GM23248 (cell line): Measurements from ENCODE around the gene TLK1. TPM values are rescaled to one million over a fixed set of nuclear protein-coding genes. Genes with fewer than 3 reads are reported as not detected.

Experiments used
- DNase-seq: peaks from one replicate; pipeline ENCODE4 v3.0.0-alpha.2; 2015
- H2AFZ ChIP-seq: fragments of 200-600 bp; sonication (generic); 2 replicates; pipeline ENCODE4 v1.6.1; 2016; ENCODE audit warnings: antibody characterized with exemption
- H3F3A ChIP-seq: fragments of 200-600 bp; sonication (generic); 2 replicates; pipeline ENCODE4 v1.6.1; 2016; ENCODE audit warnings: mild to moderate bottlenecking, antibody characterized with exemption, mixed run types; ENCODE audit not compliant: insufficient read depth
- H3K27ac ChIP-seq: fragments of 200-600 bp; sonication (generic); 2 replicates; pipeline ENCODE4 v1.5.1; 2016; ENCODE audit warnings: mild to moderate bottlenecking
- H3K27me3 ChIP-seq: fragments of 200-600 bp; sonication (generic); replicated peaks from 2 replicates; pipeline ENCODE4 v1.6.1; 2016; ENCODE audit warnings: mild to moderate bottlenecking; ENCODE audit not compliant: insufficient read depth
- H3K36me3 ChIP-seq: fragments of 200-600 bp; sonication (generic); 2 replicates; pipeline ENCODE4 v1.6.1; 2016; ENCODE audit warnings: low read depth, mild to moderate bottlenecking
- H3K4me1 ChIP-seq: fragments of 200-600 bp; sonication (generic); 2 replicates; pipeline ENCODE4 v1.6.1; 2016; ENCODE audit warnings: mild to moderate bottlenecking; ENCODE audit not compliant: insufficient read depth
- H3K4me2 ChIP-seq: fragments of 200-600 bp; sonication (generic); one replicate; pipeline ENCODE4 v1.6.1; 2016; ENCODE audit warnings: mild to moderate bottlenecking; ENCODE audit not compliant: unreplicated experiment
- H3K4me3 ChIP-seq: fragments of 200-600 bp; sonication (generic); 2 replicates; pipeline ENCODE4 v1.5.1; 2016; ENCODE audit warnings: mild to moderate bottlenecking
- H3K79me2 ChIP-seq: fragments of 200-600 bp; sonication (generic); 2 replicates; pipeline ENCODE4 v1.6.1; 2016; ENCODE audit warnings: mild to moderate bottlenecking; ENCODE audit not compliant: insufficient read depth
- H3K9ac ChIP-seq: fragments of 200-600 bp; sonication (generic); 2 replicates; pipeline ENCODE4 v1.6.1; 2016; ENCODE audit warnings: mild to moderate bottlenecking
- H3K9me2 ChIP-seq: fragments of 200-600 bp; sonication (generic); 2 replicates; pipeline ENCODE4 v1.6.1; 2016; ENCODE audit warnings: mixed run types, mild to moderate bottlenecking, moderate library complexity; ENCODE audit not compliant: insufficient read depth
- H3K9me3 ChIP-seq: fragments of 200-600 bp; sonication (generic); one replicate; pipeline ENCODE4 v1.6.1; 2017; ENCODE audit warnings: low read depth
- H4K20me1 ChIP-seq: fragments of 200-600 bp; sonication (generic); 2 replicates; pipeline ENCODE4 v1.6.0; 2016; ENCODE audit not compliant: insufficient read depth
- EZH2 ChIP-seq: fragments of 200-600 bp; sonication (generic); IDR thresholded peaks from 2 replicates; pipeline ENCODE4 v1.6.1; 2018; ENCODE audit warnings: antibody characterized with exemption, mild to moderate bottlenecking; ENCODE audit not compliant: insufficient read depth, poor library complexity, severe bottlenecking
- EZH2phosphoT487 ChIP-seq: fragments of 200-600 bp; sonication (generic); IDR thresholded peaks from 2 replicates; pipeline ENCODE4 v1.6.1; 2018; ENCODE audit warnings: antibody characterized with exemption, moderate library complexity, mild to moderate bottlenecking, low read depth; ENCODE audit not compliant: insufficient read depth
- WGBS, 2 experiments: methylation state at CpG; one replicate each; pipeline ENCODE4 v1.1.6; 2015 to 2017; ENCODE audit warnings: low lambda C conversion rate in 2 of 2, low coverage in 1 of 2; ENCODE audit errors: missing lambda C conversion rate in 2 of 2; 5-methylcytosine and 5-hydroxymethylcytosine counted together
- in situ Hi-C: fragments of 300-500 bp; cut with MboI; formaldehyde crosslinking; loops from 2 replicates; pipeline ENCODE4 v1.15.0; 2020
- polyA plus RNA-seq: library from polyadenylated mRNA; unstranded; fragments of >200 nt; fragmentation: Nextera tagmentation; extraction: Ambion mirVana; gene quantifications from 2 replicates; pipeline ENCODE4 v1.2.1, GENCODE V29; 2016
- total RNA-seq: library from RNA; depleted of rRNA; stranded (reverse); fragments of >200 nt; shearing (Covaris generic); gene quantifications from 2 replicates; pipeline ENCODE4 v1.2.3, GENCODE V29; 2014

Gene TLK1
- total and polyA plus RNA-seq, 2 experiments from 2014 or later, result 9.6 to 25.6 TPM

DNA sequence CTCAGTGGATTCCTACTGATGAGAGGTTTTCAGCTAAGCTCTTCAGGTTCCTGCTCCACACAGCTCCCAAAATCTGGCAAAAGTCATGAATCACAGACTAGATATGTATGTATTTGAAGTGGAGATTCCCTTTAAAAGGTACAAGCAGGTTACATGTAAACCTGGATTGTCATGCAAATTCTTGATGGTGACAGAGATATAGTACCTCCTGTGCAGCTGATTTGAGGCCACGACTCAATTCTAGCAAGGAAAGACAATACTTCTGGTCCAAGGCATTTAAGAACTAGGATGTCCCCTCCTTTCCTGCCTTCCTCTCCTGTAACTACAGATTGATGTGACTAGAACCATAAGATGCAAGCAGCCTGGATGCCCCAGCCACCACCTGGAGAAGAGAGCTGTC, 176.6 kb downstream of the TLK1 start:
- no peak overlapping the region for H3K9ac ChIP-seq
- H3K36me3 ChIP-seq, result no peaks in the 10 kb centered on the region
- no peaks in the 10 kb centered on the region for H3F3A ChIP-seq
- H3K9me2 ChIP-seq, result no peaks in the 10 kb centered on the region
- no peaks in the 10 kb centered on the region for H3K27me3 ChIP-seq
- in situ Hi-C loops, result no loop called here
- no peaks in the 10 kb centered on the region for H3K79me2 ChIP-seq
- H3K4me2 ChIP-seq, result no peak overlapping the region
- 97 to 100% methylated on average over 1 of the region's 1 CpG for WGBS, 2 experiments
- no peak overlapping the region for H2AFZ ChIP-seq
- H3K9me3 ChIP-seq, result no peaks in the 10 kb centered on the region
- H3K4me3 ChIP-seq, result no peak overlapping the region
- TF ChIP-seq EZH2, result no peak
- TF ChIP-seq EZH2phosphoT487, result no peak
- no peak overlapping the region for H3K27ac ChIP-seq
- no peak for DNase-seq
- no peaks in the 10 kb centered on the region for H4K20me1 ChIP-seq
- H3K4me1 ChIP-seq, result no peaks in the 10 kb centered on the region

DNA sequence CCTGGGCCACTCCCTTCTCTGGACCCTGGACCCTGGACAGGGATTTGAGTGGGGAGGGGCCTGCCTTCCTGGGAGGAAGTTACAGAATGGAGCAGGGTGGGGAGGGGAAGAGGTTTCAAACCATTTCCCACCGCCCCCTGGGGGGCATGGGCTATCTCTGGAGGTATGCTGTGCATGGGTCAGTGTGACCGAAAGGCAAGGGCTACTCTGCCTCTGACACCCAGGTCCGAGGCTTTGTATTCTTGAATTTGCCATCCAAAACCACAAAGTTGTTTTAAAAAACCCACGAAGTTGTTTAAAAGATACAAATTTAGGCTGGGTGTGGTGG, 184.8 kb downstream of the TLK1 start:
- DNase-seq, result no peak
- no peaks in the 10 kb centered on the region for H3K27me3 ChIP-seq
- H3K4me2 ChIP-seq, result no peak overlapping the region
- in situ Hi-C loops, result no loop called here
- no peak overlapping the region for H2AFZ ChIP-seq
- peaks cover 10% of the 10 kb centered on the region for H3F3A ChIP-seq
- H3K4me3 ChIP-seq, result no peak overlapping the region
- no peaks in the 10 kb centered on the region for H3K36me3 ChIP-seq
- no peaks in the 10 kb centered on the region for H4K20me1 ChIP-seq
- no peak overlapping the region for H3K27ac ChIP-seq
- 81 to 85% methylated on average over 3 to 4 of the region's 4 CpGs for WGBS, 2 experiments
- no peaks in the 10 kb centered on the region for H3K9me2 ChIP-seq
- no peaks in the 10 kb centered on the region for H3K79me2 ChIP-seq
- H3K9me3 ChIP-seq, result no peaks in the 10 kb centered on the region
- TF ChIP-seq EZH2phosphoT487 (no peak), EZH2 (no peak)
- no peaks in the 10 kb centered on the region for H3K4me1 ChIP-seq
- H3K9ac ChIP-seq, result no peak overlapping the region

DNA sequence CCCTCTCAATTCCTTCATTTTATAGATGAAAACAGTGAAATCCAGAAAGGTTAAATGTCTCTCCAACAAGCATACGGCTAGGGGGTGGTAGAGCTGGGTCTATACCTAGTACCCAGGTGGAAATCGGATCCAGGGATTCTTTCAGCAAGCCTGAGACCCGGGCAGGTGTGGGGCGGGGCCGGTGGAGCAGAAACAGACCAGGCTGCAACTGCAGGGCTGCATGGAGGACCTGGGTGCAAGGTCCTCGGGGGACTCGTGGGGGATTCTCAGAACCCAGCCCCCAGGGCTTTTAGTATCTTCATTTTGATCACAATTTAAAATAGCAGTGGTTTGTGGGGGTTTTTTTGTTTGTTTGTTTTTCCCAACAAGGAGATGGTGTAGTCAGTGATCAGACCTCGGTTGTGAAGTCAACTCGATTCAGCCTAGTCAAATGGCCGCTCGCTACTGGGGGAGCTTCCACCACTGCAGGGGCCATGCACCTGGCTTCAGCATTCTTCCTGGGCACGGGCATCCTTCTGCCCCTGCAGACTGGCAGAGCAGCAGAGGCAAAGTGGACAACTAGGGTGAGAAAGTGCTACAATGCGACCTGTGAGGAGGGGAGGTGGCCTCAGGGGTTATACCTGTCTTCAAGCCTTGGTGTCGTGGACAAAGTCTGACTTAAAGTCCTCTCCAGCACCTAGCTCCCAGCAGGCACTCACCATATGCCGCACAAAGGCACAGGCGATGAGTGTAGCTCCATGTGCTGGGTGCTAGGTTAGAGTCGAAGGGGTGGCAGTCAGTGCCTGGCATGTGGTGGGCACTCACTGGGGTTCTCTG, 185.4 kb downstream of the TLK1 start:
- in situ Hi-C loops, result no loop called here
- Histone ChIP-seq H4K20me1 (no peaks in the 10 kb centered on the region), H3F3A (peaks cover 16% of the 10 kb centered on the region), H3K4me1 (no peaks in the 10 kb centered on the region), H3K4me2 (no peak overlapping the region), H3K27ac (no peak overlapping the region), H3K9me3 (no peaks in the 10 kb centered on the region), H3K9ac (no peak overlapping the region), H2AFZ (no peak overlapping the region), H3K4me3 (no peak overlapping the region), H3K9me2 (no peaks in the 10 kb centered on the region), H3K36me3 (no peaks in the 10 kb centered on the region), H3K27me3 (no peaks in the 10 kb centered on the region), H3K79me2 (no peaks in the 10 kb centered on the region)
- TF ChIP-seq EZH2, result no peak
- no peak for TF ChIP-seq EZH2phosphoT487
- 90 to 91% methylated on average over 17 of the region's 17 CpGs for WGBS, 2 experiments
- no peak for DNase-seq

DNA sequence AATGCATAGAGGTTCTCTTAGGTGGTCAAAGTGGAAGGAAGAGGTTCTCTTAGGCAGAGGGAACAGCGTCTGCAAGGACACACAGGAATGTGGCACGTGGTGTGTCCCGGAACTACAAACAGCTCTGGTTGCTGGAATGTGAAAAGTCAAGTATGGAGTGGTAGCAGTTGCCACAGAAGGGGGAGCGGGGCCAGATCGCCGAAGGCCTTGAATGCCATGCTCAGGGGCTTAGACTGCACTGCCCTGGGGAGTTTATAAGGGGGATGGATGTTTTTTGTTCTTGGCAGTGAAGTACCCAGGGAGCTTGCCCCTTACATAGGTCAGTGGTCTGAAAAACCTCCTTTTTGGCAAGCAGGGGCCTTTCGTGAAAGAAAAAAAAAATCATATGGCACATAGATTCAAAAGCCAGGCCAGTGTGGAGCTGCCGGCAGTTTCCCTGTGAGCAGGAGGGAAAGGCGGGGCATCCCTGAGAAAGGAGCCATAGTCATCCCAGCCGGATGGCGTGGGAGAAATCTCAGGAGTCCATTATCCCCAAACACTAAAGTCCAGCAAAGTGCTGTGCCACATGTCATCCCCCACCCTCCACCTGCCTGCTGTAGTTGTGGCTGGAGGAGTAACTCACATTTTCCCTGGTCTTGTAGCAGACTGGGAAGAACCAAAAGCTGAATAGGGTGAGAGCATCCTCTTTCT, 186.2 kb downstream of the TLK1 start:
- no peaks in the 10 kb centered on the region for H3K27me3 ChIP-seq
- H3K9me2 ChIP-seq, result no peaks in the 10 kb centered on the region
- no peaks in the 10 kb centered on the region for H3K4me1 ChIP-seq
- H3K79me2 ChIP-seq, result no peaks in the 10 kb centered on the region
- H3K27ac ChIP-seq, result no peak overlapping the region
- peak overlapping the region; percentile 87 for H3K4me3 ChIP-seq
- H3K9me3 ChIP-seq, result no peaks in the 10 kb centered on the region
- H3F3A ChIP-seq, result peaks cover 16% of the 10 kb centered on the region
- no peaks in the 10 kb centered on the region for H3K36me3 ChIP-seq
- 58 to 64% methylated on average over 11 of the region's 11 CpGs for WGBS, 2 experiments
- TF ChIP-seq EZH2phosphoT487 (no peak), EZH2 (no peak)
- peak overlapping the region; percentile 96 for H2AFZ ChIP-seq
- peak; percentile 52 for DNase-seq
- in situ Hi-C loops, result no loop called here
- H3K9ac ChIP-seq, result peak overlapping the region; percentile 92
- H4K20me1 ChIP-seq, result no peaks in the 10 kb centered on the region
- H3K4me2 ChIP-seq, result peak overlapping the region; percentile 94
